Naive thymus-derived CD8-positive, alpha-beta T cell (primary cell): ENCODE measurements around the gene STEAP1B. TPM values are rescaled to one million over a fixed set of nuclear protein-coding genes. Genes with fewer than 3 reads are reported as not detected.

Experiments
- ATAC-seq, 2 donors: fragments of 150-1000 bp; cut with Tn5 transposase in 1 of 2; sonication (Bioruptor Pico), chemical (Tn5 transposase) in 1 of 2; 1 replicate in 1 of 2; 2 replicates in 1 of 2; pipeline ENCODE4 v1.10.0; 2021; ENCODE audit warnings: mild to moderate bottlenecking in 2 of 2, moderate library complexity in 2 of 2
- POLR2A ChIA-PET: fragments of 350-600 bp; sonication (Branson Sonifier 250); formaldehyde crosslinking; loops from one replicate; lab custom pipeline; 2021; ENCODE audit warnings: antibody characterized with exemption; lab: Charles Lee
- DNase-seq, 10 donors: peaks; one replicate each; pipeline versions ENCODE4 v3.0.0 to v3.0.0-alpha.2; 2020 to 2022
- H3K27ac Mint-ChIP-seq, 10 donors: one replicate each; pipeline ENCODE4 v1.8.0; 2020 to 2022; ENCODE audit warnings: mild to moderate bottlenecking in 10 of 10, mixed read lengths in 10 of 10, moderate library complexity in 4 of 10, inconsistent platforms in 1 of 10
- H3K27me3 Mint-ChIP-seq, 5 donors: one replicate each; pipeline ENCODE4 v1.8.0; 2021 to 2022; ENCODE audit warnings: mixed read lengths in 5 of 5
- H3K36me3 Mint-ChIP-seq, 3 donors: one replicate each; pipeline ENCODE4 v1.8.0; 2020 to 2022; ENCODE audit warnings: mixed read lengths in 3 of 3, mild to moderate bottlenecking in 2 of 3, inconsistent platforms in 1 of 3
- H3K4me1 Mint-ChIP-seq, 4 donors: one replicate each; pipeline ENCODE4 v1.8.0; 2021 to 2022; ENCODE audit warnings: mixed read lengths in 4 of 4
- H3K4me3 Mint-ChIP-seq, 10 donors: one replicate each; pipeline ENCODE4 v1.8.0; 2020 to 2022; ENCODE audit warnings: mild to moderate bottlenecking in 10 of 10, mixed read lengths in 10 of 10, moderate library complexity in 6 of 10, inconsistent platforms in 1 of 10
- H3K9me3 Mint-ChIP-seq, 9 donors: one replicate each; pipeline ENCODE4 v1.8.0; 2020 to 2022; ENCODE audit warnings: mixed read lengths in 9 of 9, mild to moderate bottlenecking in 3 of 9, inconsistent platforms in 1 of 9, moderate library complexity in 1 of 9
- polyA plus RNA-seq, 3 donors: library from polyadenylated mRNA; unstranded; fragments of 300-500 nt; fragmentation: Illumina TruSeq; gene quantifications; one replicate each; pipeline ENCODE4 v1.2.3, GENCODE V29; 2021
- total RNA-seq, 8 experiments: library from RNA in 2 of 8; stranded (reverse) in 2 of 8; gene quantifications; one replicate each; pipeline ENCODE4 v1.2.3 and lab custom pipeline; 2021 to 2026

Gene STEAP1B
- total and polyA plus RNA-seq, 5 experiments from 2014 or later, result 0.28 TPM; not detected in 4

- Mint-ChIP-seq H3K4me1 (peaks cover 5 to 22% (median 10%) of the 10 kb centered on the region in 4 donors), H3K36me3 (no peaks in the 10 kb centered on the region), H3K27ac (no peak overlapping the region), H3K9me3 (no peaks in the 10 kb centered on the region), H3K4me3 (peak overlapping the region in 1 of 10 donors; percentile 61), H3K27me3 (no peaks in the 10 kb centered on the region)
- no peak for DNase-seq
- no peak for ATAC-seq
- POLR2A ChIA-PET, result no interaction called here
These were observed 99.7 kb downstream of the STEAP1B start for GRCh38 chr7:22400150-22400814.

- peaks cover 5 to 22% (median 10%) of the 10 kb centered on the region in 4 donors for H3K4me1 Mint-ChIP-seq
- POLR2A ChIA-PET, result no interaction called here
- no peak overlapping the region for H3K27ac Mint-ChIP-seq
- H3K4me3 Mint-ChIP-seq, result no peak overlapping the region
- H3K36me3 Mint-ChIP-seq, result no peaks in the 10 kb centered on the region
- H3K27me3 Mint-ChIP-seq, result no peaks in the 10 kb centered on the region
- ATAC-seq, result no peak
- no peaks in the 10 kb centered on the region for H3K9me3 Mint-ChIP-seq
- no peak for DNase-seq
These were observed 100.4 kb downstream of the STEAP1B start for GRCh38 chr7:22399546-22399945.

- DNase-seq (no peak), ATAC-seq (no peak)
- Mint-ChIP-seq H3K4me1 (peaks cover 5 to 22% (median 10%) of the 10 kb centered on the region in 4 donors), H3K9me3 (no peaks in the 10 kb centered on the region), H3K4me3 (no peak overlapping the region), H3K27ac (no peak overlapping the region), H3K27me3 (no peaks in the 10 kb centered on the region), H3K36me3 (no peaks in the 10 kb centered on the region)
- POLR2A ChIA-PET, result no interaction called here
These were observed 100.9 kb downstream of the STEAP1B start for GRCh38 chr7:22399091-22399490.

- Mint-ChIP-seq H3K27ac (no peak overlapping the region), H3K36me3 (no peaks in the 10 kb centered on the region), H3K4me1 (peaks cover 5 to 15% (median 10%) of the 10 kb centered on the region in 4 donors), H3K9me3 (no peaks in the 10 kb centered on the region), H3K27me3 (no peaks in the 10 kb centered on the region), H3K4me3 (no peak overlapping the region)
- ATAC-seq (no peak), DNase-seq (no peak)
- POLR2A ChIA-PET, result no interaction called here
These were observed 102.0 kb downstream of the STEAP1B start for GRCh38 chr7:22397981-22398380.

- Mint-ChIP-seq H3K36me3 (no peaks in the 10 kb centered on the region), H3K27me3 (no peaks in the 10 kb centered on the region), H3K4me1 (peaks cover 0 to 3% (median 0%) of the 10 kb centered on the region in 4 donors), H3K4me3 (no peak overlapping the region), H3K27ac (no peak overlapping the region), H3K9me3 (no peaks in the 10 kb centered on the region)
- DNase-seq, result no peak
- ATAC-seq, result no peak
- POLR2A ChIA-PET, result no interaction called here
These were observed 104.8 kb downstream of the STEAP1B start for GRCh38 chr7:22395222-22395621.

GRCh38 chr7:22394739-22395138, 105.2 kb downstream of the STEAP1B start:
- Mint-ChIP-seq H3K36me3 (no peaks in the 10 kb centered on the region), H3K27ac (no peak overlapping the region), H3K27me3 (peaks cover 0 to 2% (median 0%) of the 10 kb centered on the region in 5 donors), H3K9me3 (no peaks in the 10 kb centered on the region), H3K4me3 (no peak overlapping the region), H3K4me1 (peaks cover 0 to 3% (median 0%) of the 10 kb centered on the region in 4 donors)
- ATAC-seq (no peak), DNase-seq (no peak)
- POLR2A ChIA-PET, result no interaction called here

- H3K27ac Mint-ChIP-seq, result no peak overlapping the region
- no peak overlapping the region for H3K4me3 Mint-ChIP-seq
- no peaks in the 10 kb centered on the region for H3K36me3 Mint-ChIP-seq
- ATAC-seq (no peak), DNase-seq (no peak)
- H3K4me1 Mint-ChIP-seq, result peaks cover 0 to 3% (median 0%) of the 10 kb centered on the region in 4 donors
- POLR2A ChIA-PET, result no interaction called here
- H3K27me3 Mint-ChIP-seq, result peaks cover 0 to 2% (median 0%) of the 10 kb centered on the region in 5 donors
- no peaks in the 10 kb centered on the region for H3K9me3 Mint-ChIP-seq
These were observed 105.9 kb downstream of the STEAP1B start for GRCh38 chr7:22393913-22394729.

- no peaks in the 10 kb centered on the region for H3K9me3 Mint-ChIP-seq
- H3K27me3 Mint-ChIP-seq, result peaks cover 0 to 6% (median 1%) of the 10 kb centered on the region in 5 donors
- POLR2A ChIA-PET, result no interaction called here
- no peaks in the 10 kb centered on the region for H3K36me3 Mint-ChIP-seq
- DNase-seq (no peak), ATAC-seq (no peak)
- H3K4me1 Mint-ChIP-seq, result peaks cover 0 to 3% (median 0%) of the 10 kb centered on the region in 4 donors
- H3K4me3 Mint-ChIP-seq, result no peak overlapping the region
- no peak overlapping the region for H3K27ac Mint-ChIP-seq
These were observed 109.5 kb downstream of the STEAP1B start for GRCh38 chr7:22390516-22390915.

- ATAC-seq (no peak), DNase-seq (no peak)
- Mint-ChIP-seq H3K9me3 (no peaks in the 10 kb centered on the region), H3K36me3 (no peaks in the 10 kb centered on the region), H3K4me3 (no peak overlapping the region), H3K4me1 (peaks cover 0 to 3% (median 0%) of the 10 kb centered on the region in 4 donors), H3K27me3 (peaks cover 0 to 9% (median 1%) of the 10 kb centered on the region in 5 donors), H3K27ac (no peak overlapping the region)
- POLR2A ChIA-PET, result no interaction called here
These were observed 110.1 kb downstream of the STEAP1B start for GRCh38 chr7:22389892-22390291.

GRCh38 chr7:22387583-22387982, 112.4 kb downstream of the STEAP1B start:
- peaks cover 0 to 3% (median 0%) of the 10 kb centered on the region in 4 donors for H3K4me1 Mint-ChIP-seq
- peak overlapping the region in 1 of 10 donors; percentile 60 for H3K27ac Mint-ChIP-seq
- peaks cover 0 to 9% (median 1%) of the 10 kb centered on the region in 5 donors for H3K27me3 Mint-ChIP-seq
- no peaks in the 10 kb centered on the region for H3K9me3 Mint-ChIP-seq
- H3K36me3 Mint-ChIP-seq, result no peaks in the 10 kb centered on the region
- POLR2A ChIA-PET, result no interaction called here
- H3K4me3 Mint-ChIP-seq, result no peak overlapping the region
- no peak for DNase-seq
- ATAC-seq, result no peak

- Mint-ChIP-seq H3K4me1 (peaks cover 0 to 3% (median 0%) of the 10 kb centered on the region in 4 donors), H3K9me3 (no peaks in the 10 kb centered on the region), H3K27me3 (peaks cover 0 to 9% (median 1%) of the 10 kb centered on the region in 5 donors), H3K27ac (no peak overlapping the region), H3K4me3 (no peak overlapping the region), H3K36me3 (no peaks in the 10 kb centered on the region)
- ATAC-seq (no peak), DNase-seq (no peak)
- POLR2A ChIA-PET, result no interaction called here
These were observed 113.1 kb downstream of the STEAP1B start for GRCh38 chr7:22386865-22387264.

GRCh38 chr7:22386206-22386858, 113.7 kb downstream of the STEAP1B start:
- no peak overlapping the region for H3K4me3 Mint-ChIP-seq
- peaks cover 0 to 3% (median 0%) of the 10 kb centered on the region in 4 donors for H3K4me1 Mint-ChIP-seq
- POLR2A ChIA-PET, result no interaction called here
- peaks cover 0 to 9% (median 1%) of the 10 kb centered on the region in 5 donors for H3K27me3 Mint-ChIP-seq
- no peak for DNase-seq
- no peaks in the 10 kb centered on the region for H3K9me3 Mint-ChIP-seq
- no peak overlapping the region for H3K27ac Mint-ChIP-seq
- no peaks in the 10 kb centered on the region for H3K36me3 Mint-ChIP-seq
- ATAC-seq, result no peak

GRCh38 chr7:22385326-22385725, 114.7 kb downstream of the STEAP1B start:
- Mint-ChIP-seq H3K4me3 (no peak overlapping the region), H3K27ac (no peak overlapping the region), H3K36me3 (no peaks in the 10 kb centered on the region), H3K27me3 (peaks cover 0 to 9% (median 1%) of the 10 kb centered on the region in 5 donors), H3K9me3 (no peaks in the 10 kb centered on the region), H3K4me1 (no peaks in the 10 kb centered on the region)
- ATAC-seq (no peak), DNase-seq (no peak)
- POLR2A ChIA-PET, result no interaction called here
